ENCODE results near the gene SLC5A6. TPM values are rescaled to one million over a fixed set of nuclear protein-coding genes. Genes with fewer than 3 reads are reported as not detected.

SLC5A6 gene
- total and polyA plus RNA-seq, 2 of the 4 experiments (the other 2 are of a cell fraction), result 28.8 to 34.2 TPM

GRCh38 chr2:27177441-27178351 is 34.4 kb downstream of the SLC5A6 start:
- Histone ChIP-seq H3K14ac (replicated peaks; ENCODE audit: low read depth, low read length) (no peak overlapping the region), H2AFZ (replicated peaks; ENCODE audit: low read length, poor library complexity) (no peak overlapping the region), H3K79me1 (ENCODE audit: low read depth in 1 of 2, low read length in 2 of 2) (no peaks in the 10 kb centered on the region), H2BK20ac (ENCODE audit: low read depth, low read length) (no peak overlapping the region), H4K91ac (ENCODE audit: insufficient read depth, low read depth, low read length) (no peak overlapping the region), H3K9me3 (ENCODE audit: control insufficient read depth, insufficient read depth, low read length) (no peaks in the 10 kb centered on the region), H3K18ac (ENCODE audit: low read depth, low read length) (no peak overlapping the region), H4K5ac (ENCODE audit: low read depth, low read length) (no peak overlapping the region), H3K27me3 (ENCODE audit: control insufficient read depth, insufficient read depth, low read length) (peaks cover 32% of the 10 kb centered on the region), H4K8ac (ENCODE audit: low read depth in 2 of 2, low read length in 2 of 2) (no peak overlapping the region), H2BK120ac (ENCODE audit: low read depth, low read length) (no peak overlapping the region), H3K9me1 (ENCODE audit: insufficient read depth, low read length) (peaks cover 7% of the 10 kb centered on the region; the same call in 1 of the 2 replicates), H3K4me3 (ENCODE audit: insufficient read depth, low read depth, low read length) (no peak overlapping the region), H3K9ac (ENCODE audit: low read depth, low read length) (no peak overlapping the region), H3K56ac (ENCODE audit: extremely low read depth, insufficient read depth, low read length) (no peak overlapping the region), H4K20me1 (ENCODE audit: insufficient read depth, low read length) (no peaks in the 10 kb centered on the region), H3K27ac (ENCODE audit: insufficient read depth, low read length) (no peak overlapping the region), H3K4ac (ENCODE audit: low read depth, low read length) (no peak overlapping the region), H3K36me3 (ENCODE audit: control insufficient read depth, insufficient read depth, low read length) (no peaks in the 10 kb centered on the region), H3K4me2 (ENCODE audit: low read depth, low read length) (no peak overlapping the region), H3K23ac (ENCODE audit: low read depth, low read length) (0 out of 2 replicates have a peak overlapping the region, but pooled peaks have one; percentile 51), H2BK5ac (ENCODE audit: low read depth, low read length, poor library complexity, severe bottlenecking) (no peak overlapping the region), H2AK9ac (replicated peaks; ENCODE audit: low read depth, low read length, poor library complexity) (no peak overlapping the region), H2AK5ac (ENCODE audit: low read depth, low read length) (peak overlapping the region; percentile 44; the same call in 1 of the 2 replicates), H2BK15ac (ENCODE audit: low read depth, low read length) (no peak overlapping the region), H3K4me1 (ENCODE audit: control insufficient read depth, insufficient read depth, low read length) (peaks cover 7% of the 10 kb centered on the region)
- no TSS peak for BruUV-seq (replicated peaks)
- WGBS, 2 experiments (ENCODE audit: extremely low coverage in 2 of 2, insufficient read length in 1 of 2), result 89% methylated on average over 4 of the region's 15 CpGs; no CpG with 5 or more reads in 1 of the 2 experiments
- in situ Hi-C loops (cut with MboI; ENCODE audit: low sequenced_read_pairs), result no loop called here
- ChIA-PET POLR2A (ENCODE audit: unreplicated experiment) (no interaction called here), CTCF (interaction anchor here (0.6 kb wide), 1 partner anchor 126 kb away, joined by 6 read pairs; no protein-coding TSS in a partner anchor)
- TF ChIP-seq MXI1 (IDR thresholded peaks at IDR 0.05; ENCODE audit: borderline replicate concordance, low read depth, low read length), result no peak
- no peak for TF ChIP-seq POLR2A (IDR thresholded peaks at IDR 0.05; ENCODE audit: low read depth, low read length)
- no peak for TF ChIP-seq BHLHE40 (IDR thresholded peaks at IDR 0.05; ENCODE audit: low read depth, low read length)
- no peak for TF ChIP-seq CTCF (conservative IDR thresholded peaks at IDR 0.05; ENCODE audit: low read depth, low read length)
- no peak for TF ChIP-seq MAFK (IDR thresholded peaks at IDR 0.05; ENCODE audit: low read depth, low read length)
- TF ChIP-seq MAZ (IDR thresholded peaks at IDR 0.05; ENCODE audit: borderline replicate concordance, low read depth, low read length), result no peak
- no peak for TF ChIP-seq SMC3 (IDR thresholded peaks at IDR 0.05; ENCODE audit: low read depth, low read length)
- no peak for TF ChIP-seq USF2 (IDR thresholded peaks at IDR 0.05; ENCODE audit: low read depth, low read length)
- no peak for TF ChIP-seq CEBPB (IDR thresholded peaks at IDR 0.05; ENCODE audit: low read depth, low read length)
- TF ChIP-seq ELK1 (IDR thresholded peaks at IDR 0.05; ENCODE audit: borderline replicate concordance, low read depth, low read length), result no peak
- no peak for TF ChIP-seq NFE2L2 (IDR thresholded peaks at IDR 0.05; ENCODE audit: low read depth, low read length)
- no peak for TF ChIP-seq FOS (IDR thresholded peaks at IDR 0.05; ENCODE audit: low read depth, low read length)
- TF ChIP-seq CHD1 (IDR thresholded peaks at IDR 0.05; ENCODE audit: low read depth, low read length), result no peak
- dilution Hi-C loops (cut with HindIII; ENCODE audit: low sequenced_read_pairs, unreplicated experiment), result no loop called here
- no peak for ATAC-seq (ENCODE audit: low read depth)
- intact Hi-C loops (cut with micrococcal nuclease), result no loop called here
- DNase-seq, result no peak

Data from IMR-90 (cell line).